ENCODE measurements around the gene CRYBA4. TPM values are rescaled to one million over a fixed set of nuclear protein-coding genes. Genes with fewer than 3 reads are reported as not detected.

Gene CRYBA4
- total RNA-seq, 1 experiment from 2014 or later: not detected

DNA sequence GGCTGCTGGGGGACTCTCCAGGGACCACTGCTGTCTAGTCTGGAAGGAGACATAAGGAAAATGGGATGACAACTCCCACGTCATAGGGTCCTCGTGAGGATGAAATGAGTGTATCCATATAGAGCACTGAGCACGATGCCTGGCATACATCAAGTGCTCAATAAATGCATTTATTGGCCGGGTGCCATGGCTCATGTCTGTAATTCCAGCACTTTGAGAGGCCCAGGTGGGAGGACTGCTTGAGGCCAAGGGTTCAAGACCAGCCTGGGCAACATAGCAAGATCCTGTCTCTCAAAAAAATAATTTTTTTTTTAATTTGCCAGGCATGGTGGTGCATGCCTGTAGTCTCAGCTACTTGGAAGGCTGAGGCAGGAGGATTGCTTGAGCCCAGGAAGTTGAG is 19.6 kb upstream of the CRYBA4 start:
- no TSS peak for BruUV-seq (replicated peaks)
- in situ Hi-C loops (cut with HindIII; ENCODE audit: low pct_unique_long_range_greater_than_20kb, low sequenced_read_pairs) (no loop called here), intact Hi-C loops (cut with micrococcal nuclease; ENCODE audit: unreplicated experiment) (no loop called here)
- TF ChIP-seq, protein P1, sequence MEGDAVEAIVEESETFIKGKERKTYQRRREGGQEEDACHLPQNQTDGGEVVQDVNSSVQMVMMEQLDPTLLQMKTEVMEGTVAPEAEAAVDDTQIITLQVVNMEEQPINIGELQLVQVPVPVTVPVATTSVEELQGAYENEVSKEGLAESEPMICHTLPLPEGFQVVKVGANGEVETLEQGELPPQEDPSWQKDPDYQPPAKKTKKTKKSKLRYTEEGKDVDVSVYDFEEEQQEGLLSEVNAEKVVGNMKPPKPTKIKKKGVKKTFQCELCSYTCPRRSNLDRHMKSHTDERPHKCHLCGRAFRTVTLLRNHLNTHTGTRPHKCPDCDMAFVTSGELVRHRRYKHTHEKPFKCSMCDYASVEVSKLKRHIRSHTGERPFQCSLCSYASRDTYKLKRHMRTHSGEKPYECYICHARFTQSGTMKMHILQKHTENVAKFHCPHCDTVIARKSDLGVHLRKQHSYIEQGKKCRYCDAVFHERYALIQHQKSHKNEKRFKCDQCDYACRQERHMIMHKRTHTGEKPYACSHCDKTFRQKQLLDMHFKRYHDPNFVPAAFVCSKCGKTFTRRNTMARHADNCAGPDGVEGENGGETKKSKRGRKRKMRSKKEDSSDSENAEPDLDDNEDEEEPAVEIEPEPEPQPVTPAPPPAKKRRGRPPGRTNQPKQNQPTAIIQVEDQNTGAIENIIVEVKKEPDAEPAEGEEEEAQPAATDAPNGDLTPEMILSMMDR (IDR thresholded peaks at IDR 0.05): no peak
- TF ChIP-seq SIN3A (IDR thresholded peaks at IDR 0.05; ENCODE audit: borderline replicate concordance, insufficient read depth, low read depth, low read length) (no peak), POLR2AphosphoS5 (IDR thresholded peaks at IDR 0.05; ENCODE audit: low read depth, low read length) (no peak), TCF7L2 (IDR thresholded peaks at IDR 0.05; ENCODE audit: low read depth, low read length) (no peak)
- TF ChIP-seq, protein P2, sequence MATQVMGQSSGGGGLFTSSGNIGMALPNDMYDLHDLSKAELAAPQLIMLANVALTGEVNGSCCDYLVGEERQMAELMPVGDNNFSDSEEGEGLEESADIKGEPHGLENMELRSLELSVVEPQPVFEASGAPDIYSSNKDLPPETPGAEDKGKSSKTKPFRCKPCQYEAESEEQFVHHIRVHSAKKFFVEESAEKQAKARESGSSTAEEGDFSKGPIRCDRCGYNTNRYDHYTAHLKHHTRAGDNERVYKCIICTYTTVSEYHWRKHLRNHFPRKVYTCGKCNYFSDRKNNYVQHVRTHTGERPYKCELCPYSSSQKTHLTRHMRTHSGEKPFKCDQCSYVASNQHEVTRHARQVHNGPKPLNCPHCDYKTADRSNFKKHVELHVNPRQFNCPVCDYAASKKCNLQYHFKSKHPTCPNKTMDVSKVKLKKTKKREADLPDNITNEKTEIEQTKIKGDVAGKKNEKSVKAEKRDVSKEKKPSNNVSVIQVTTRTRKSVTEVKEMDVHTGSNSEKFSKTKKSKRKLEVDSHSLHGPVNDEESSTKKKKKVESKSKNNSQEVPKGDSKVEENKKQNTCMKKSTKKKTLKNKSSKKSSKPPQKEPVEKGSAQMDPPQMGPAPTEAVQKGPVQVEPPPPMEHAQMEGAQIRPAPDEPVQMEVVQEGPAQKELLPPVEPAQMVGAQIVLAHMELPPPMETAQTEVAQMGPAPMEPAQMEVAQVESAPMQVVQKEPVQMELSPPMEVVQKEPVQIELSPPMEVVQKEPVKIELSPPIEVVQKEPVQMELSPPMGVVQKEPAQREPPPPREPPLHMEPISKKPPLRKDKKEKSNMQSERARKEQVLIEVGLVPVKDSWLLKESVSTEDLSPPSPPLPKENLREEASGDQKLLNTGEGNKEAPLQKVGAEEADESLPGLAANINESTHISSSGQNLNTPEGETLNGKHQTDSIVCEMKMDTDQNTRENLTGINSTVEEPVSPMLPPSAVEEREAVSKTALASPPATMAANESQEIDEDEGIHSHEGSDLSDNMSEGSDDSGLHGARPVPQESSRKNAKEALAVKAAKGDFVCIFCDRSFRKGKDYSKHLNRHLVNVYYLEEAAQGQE (IDR thresholded peaks at IDR 0.05; ENCODE audit: insufficient read depth in 1 of 2, low read depth in 2 of 2, low read length in 1 of 2): no peak
- Histone ChIP-seq H3K4me3 (ENCODE audit: low read depth in 2 of 2, low read length in 2 of 2) (no peak overlapping the region), H3K4me1 (ENCODE audit: control insufficient read depth, insufficient read depth, low read length) (no peaks in the 10 kb centered on the region), H3K9me3 (ENCODE audit: control insufficient read depth, insufficient read depth, low read depth, low read length) (no peaks in the 10 kb centered on the region), H3K27me3 (ENCODE audit: control insufficient read depth, insufficient read depth, low read length) (no peaks in the 10 kb centered on the region; the same call in 1 of the 2 replicates), H3K36me3 (ENCODE audit: control insufficient read depth, insufficient read depth, low read length) (no peaks in the 10 kb centered on the region), H3K27ac (ENCODE audit: low read length) (no peak overlapping the region)
- POLR2A ChIA-PET: interaction anchor here (0.7 kb wide), 1 partner anchor 1271 kb away, joined by 6 read pairs; no protein-coding TSS in a partner anchor
- no peak for DNase-seq (ENCODE audit: low read depth, low spot score)
- CTCF ChIA-PET: no interaction called here
- no peak for ATAC-seq

DNA sequence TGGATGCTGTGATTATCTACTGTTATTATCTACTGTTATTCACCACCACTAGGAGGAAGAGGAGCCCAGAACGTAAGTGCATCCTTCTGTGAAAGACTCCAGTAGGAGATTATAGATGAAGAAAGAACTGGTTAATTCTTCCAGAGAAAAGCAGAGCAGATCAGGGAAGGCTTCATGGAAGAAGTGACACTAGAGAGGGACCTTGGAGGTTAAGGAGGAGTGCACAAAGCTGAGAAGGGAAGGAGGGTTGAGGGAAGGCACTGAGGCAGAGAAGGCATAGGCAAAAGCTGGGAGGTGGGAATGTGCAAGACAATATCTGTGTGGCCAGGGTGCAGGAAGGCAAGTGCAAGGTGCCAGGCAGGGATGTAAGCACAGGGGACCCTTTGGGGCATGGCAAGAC is 17.4 kb upstream of the CRYBA4 start:
- no peak overlapping the region for H3K4me3 ChIP-seq (ENCODE audit: low read depth in 2 of 2, low read length in 2 of 2)
- in situ Hi-C loops (cut with HindIII; ENCODE audit: low pct_unique_long_range_greater_than_20kb, low sequenced_read_pairs): no loop called here
- BruUV-seq (replicated peaks): no TSS peak
- ChIA-PET POLR2A (no interaction called here), CTCF (no interaction called here)
- no peaks in the 10 kb centered on the region for H3K27me3 ChIP-seq (ENCODE audit: control insufficient read depth, insufficient read depth, low read length)
- H3K9me3 ChIP-seq (ENCODE audit: control insufficient read depth, insufficient read depth, low read depth, low read length): no peaks in the 10 kb centered on the region
- ATAC-seq: no peak
- DNase-seq (ENCODE audit: low read depth, low spot score): no peak
- no peaks in the 10 kb centered on the region for H3K36me3 ChIP-seq (ENCODE audit: control insufficient read depth, insufficient read depth, low read length)
- TF ChIP-seq, protein P2 (IDR thresholded peaks at IDR 0.05; ENCODE audit: insufficient read depth in 1 of 2, low read depth in 2 of 2, low read length in 1 of 2): no peak
- H3K27ac ChIP-seq (ENCODE audit: low read length): no peak overlapping the region
- no peaks in the 10 kb centered on the region for H3K4me1 ChIP-seq (ENCODE audit: control insufficient read depth, insufficient read depth, low read length)
- intact Hi-C loops (cut with micrococcal nuclease; ENCODE audit: unreplicated experiment): no loop called here
